K562 (cell line): ENCODE data around the gene TMEM120B. TPM values are rescaled to one million over a fixed set of nuclear protein-coding genes. Genes with fewer than 3 reads are reported as not detected.

ENCODE experiments used
- polyA plus RNA-seq, 8 experiments: library from polyadenylated mRNA; depleted of rRNA in 4 of 8; stranded (reverse) in 5 of 8; unstranded in 3 of 8; fragments of >200 nt; fragmentation: Nextera tagmentation in 2 of 8; fragmentation: Illumina TruSeq in 1 of 8; extraction: Ambion mirVana in 2 of 8; extraction: Trizol in 1 of 8; gene quantifications; 2 replicates each; pipeline versions ENCODE4 v1.2.1 to v1.2.3, GENCODE V29; 2011 to 2014; ENCODE audit warnings: inconsistent platforms in 1 of 8, missing spikeins in 1 of 8
- total RNA-seq, 7 experiments: library from RNA; depleted of rRNA in 6 of 7; stranded (reverse); fragments of >200 nt in 6 of 7; fragmentation: Illumina TruSeq in 2 of 7; extraction: Trizol in 2 of 7; gene quantifications; 2 replicates each; pipeline versions ENCODE4 v1.2.1 to v1.2.3, GENCODE V29; 2011 to 2021; ENCODE audit warnings: low replicate concordance in 1 of 7
- TF ChIP-seq, protein P1 (sequence below): fragments of 450-650 bp; IDR thresholded peaks from 2 replicates; pipeline ENCODE4 v1.6.1; 2016; ENCODE audit warnings: mild to moderate bottlenecking, moderate library complexity

The TMEM120B gene
- total and polyA plus RNA-seq, 9 of the 15 experiments (the other 6 are each of a cell fraction or from before 2014, with no cell fraction given): 1.7 to 18.6 (median 7.4) TPM

DNA sequence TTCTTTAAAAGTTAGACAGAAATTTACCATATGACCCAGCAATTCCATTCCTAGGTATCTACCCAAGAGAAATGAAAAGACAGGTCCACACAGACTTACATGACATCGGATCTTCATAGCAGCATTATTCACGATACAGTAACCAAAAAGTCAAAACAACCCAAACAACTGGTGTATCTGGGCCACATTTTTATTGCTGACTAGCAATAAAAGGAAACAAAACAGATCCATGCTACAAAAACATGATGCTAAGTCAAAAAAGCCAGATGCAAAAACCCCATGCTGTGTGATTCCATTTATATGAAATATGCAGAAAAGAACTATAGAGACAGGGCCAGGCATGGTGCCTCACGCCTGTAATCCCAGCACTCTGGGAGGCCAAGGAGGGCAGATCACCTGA is 12.9 kb downstream of the TMEM120B start (continued):
- TF ChIP-seq, protein P1, sequence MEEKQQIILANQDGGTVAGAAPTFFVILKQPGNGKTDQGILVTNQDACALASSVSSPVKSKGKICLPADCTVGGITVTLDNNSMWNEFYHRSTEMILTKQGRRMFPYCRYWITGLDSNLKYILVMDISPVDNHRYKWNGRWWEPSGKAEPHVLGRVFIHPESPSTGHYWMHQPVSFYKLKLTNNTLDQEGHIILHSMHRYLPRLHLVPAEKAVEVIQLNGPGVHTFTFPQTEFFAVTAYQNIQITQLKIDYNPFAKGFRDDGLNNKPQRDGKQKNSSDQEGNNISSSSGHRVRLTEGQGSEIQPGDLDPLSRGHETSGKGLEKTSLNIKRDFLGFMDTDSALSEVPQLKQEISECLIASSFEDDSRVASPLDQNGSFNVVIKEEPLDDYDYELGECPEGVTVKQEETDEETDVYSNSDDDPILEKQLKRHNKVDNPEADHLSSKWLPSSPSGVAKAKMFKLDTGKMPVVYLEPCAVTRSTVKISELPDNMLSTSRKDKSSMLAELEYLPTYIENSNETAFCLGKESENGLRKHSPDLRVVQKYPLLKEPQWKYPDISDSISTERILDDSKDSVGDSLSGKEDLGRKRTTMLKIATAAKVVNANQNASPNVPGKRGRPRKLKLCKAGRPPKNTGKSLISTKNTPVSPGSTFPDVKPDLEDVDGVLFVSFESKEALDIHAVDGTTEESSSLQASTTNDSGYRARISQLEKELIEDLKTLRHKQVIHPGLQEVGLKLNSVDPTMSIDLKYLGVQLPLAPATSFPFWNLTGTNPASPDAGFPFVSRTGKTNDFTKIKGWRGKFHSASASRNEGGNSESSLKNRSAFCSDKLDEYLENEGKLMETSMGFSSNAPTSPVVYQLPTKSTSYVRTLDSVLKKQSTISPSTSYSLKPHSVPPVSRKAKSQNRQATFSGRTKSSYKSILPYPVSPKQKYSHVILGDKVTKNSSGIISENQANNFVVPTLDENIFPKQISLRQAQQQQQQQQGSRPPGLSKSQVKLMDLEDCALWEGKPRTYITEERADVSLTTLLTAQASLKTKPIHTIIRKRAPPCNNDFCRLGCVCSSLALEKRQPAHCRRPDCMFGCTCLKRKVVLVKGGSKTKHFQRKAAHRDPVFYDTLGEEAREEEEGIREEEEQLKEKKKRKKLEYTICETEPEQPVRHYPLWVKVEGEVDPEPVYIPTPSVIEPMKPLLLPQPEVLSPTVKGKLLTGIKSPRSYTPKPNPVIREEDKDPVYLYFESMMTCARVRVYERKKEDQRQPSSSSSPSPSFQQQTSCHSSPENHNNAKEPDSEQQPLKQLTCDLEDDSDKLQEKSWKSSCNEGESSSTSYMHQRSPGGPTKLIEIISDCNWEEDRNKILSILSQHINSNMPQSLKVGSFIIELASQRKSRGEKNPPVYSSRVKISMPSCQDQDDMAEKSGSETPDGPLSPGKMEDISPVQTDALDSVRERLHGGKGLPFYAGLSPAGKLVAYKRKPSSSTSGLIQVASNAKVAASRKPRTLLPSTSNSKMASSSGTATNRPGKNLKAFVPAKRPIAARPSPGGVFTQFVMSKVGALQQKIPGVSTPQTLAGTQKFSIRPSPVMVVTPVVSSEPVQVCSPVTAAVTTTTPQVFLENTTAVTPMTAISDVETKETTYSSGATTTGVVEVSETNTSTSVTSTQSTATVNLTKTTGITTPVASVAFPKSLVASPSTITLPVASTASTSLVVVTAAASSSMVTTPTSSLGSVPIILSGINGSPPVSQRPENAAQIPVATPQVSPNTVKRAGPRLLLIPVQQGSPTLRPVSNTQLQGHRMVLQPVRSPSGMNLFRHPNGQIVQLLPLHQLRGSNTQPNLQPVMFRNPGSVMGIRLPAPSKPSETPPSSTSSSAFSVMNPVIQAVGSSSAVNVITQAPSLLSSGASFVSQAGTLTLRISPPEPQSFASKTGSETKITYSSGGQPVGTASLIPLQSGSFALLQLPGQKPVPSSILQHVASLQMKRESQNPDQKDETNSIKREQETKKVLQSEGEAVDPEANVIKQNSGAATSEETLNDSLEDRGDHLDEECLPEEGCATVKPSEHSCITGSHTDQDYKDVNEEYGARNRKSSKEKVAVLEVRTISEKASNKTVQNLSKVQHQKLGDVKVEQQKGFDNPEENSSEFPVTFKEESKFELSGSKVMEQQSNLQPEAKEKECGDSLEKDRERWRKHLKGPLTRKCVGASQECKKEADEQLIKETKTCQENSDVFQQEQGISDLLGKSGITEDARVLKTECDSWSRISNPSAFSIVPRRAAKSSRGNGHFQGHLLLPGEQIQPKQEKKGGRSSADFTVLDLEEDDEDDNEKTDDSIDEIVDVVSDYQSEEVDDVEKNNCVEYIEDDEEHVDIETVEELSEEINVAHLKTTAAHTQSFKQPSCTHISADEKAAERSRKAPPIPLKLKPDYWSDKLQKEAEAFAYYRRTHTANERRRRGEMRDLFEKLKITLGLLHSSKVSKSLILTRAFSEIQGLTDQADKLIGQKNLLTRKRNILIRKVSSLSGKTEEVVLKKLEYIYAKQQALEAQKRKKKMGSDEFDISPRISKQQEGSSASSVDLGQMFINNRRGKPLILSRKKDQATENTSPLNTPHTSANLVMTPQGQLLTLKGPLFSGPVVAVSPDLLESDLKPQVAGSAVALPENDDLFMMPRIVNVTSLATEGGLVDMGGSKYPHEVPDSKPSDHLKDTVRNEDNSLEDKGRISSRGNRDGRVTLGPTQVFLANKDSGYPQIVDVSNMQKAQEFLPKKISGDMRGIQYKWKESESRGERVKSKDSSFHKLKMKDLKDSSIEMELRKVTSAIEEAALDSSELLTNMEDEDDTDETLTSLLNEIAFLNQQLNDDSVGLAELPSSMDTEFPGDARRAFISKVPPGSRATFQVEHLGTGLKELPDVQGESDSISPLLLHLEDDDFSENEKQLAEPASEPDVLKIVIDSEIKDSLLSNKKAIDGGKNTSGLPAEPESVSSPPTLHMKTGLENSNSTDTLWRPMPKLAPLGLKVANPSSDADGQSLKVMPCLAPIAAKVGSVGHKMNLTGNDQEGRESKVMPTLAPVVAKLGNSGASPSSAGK: no peak
- TF ChIP-seq, all 486 proteins: peak for 5
